Inferior parietal cortex (tissue), 1 donor: ENCODE data around the gene VGLL1.
A peak's percentile ranks its signal among the peaks of the same experiment; 100 is the strongest.

Experiments used
- DNase-seq: peaks from one replicate; pipeline ENCODE4 v3.0.0-alpha.2; 2016; ENCODE audit errors: extremely low spot score

VGLL1 gene

DNA sequence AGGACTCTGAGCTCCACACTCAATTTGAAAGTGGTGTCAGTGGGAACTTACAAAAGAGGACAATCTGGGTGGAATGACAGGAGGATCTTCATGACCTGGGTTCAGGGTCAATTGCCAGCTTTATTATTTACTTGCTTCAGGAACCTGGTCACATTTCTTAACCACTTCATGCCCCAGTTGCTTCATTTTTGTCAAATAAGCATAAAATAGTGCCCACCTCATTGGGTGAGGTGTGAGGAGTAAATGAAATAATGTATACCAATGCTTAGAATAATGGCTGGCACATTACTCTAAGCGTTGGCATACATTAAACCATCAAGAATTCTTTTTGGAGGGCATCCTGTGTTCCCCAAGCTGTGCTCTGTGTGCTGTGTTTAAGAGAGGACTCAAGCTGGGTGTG is 19.4 kb downstream of the VGLL1 start:
- no peak for DNase-seq

DNA sequence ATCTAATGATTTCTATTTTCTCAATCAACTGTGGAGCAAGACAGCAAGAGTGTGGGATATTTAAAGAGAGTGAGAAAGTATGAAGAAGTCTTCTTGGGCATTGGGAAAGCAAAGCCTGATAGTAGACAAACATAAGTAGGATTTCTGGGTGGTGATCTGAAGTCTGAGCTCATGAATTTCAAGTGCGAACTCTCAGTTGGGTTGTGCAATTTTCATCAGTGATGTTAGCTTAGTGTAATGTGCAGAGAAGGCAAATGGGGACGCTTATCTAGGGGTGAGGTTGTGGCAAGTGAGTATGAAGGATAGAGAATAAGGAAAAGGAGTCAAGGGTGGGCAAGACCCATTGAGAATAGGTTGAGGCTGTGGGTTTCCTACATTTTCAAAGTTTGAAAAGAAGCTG is 23.7 kb downstream of the VGLL1 start:
- DNase-seq, result no peak

DNA sequence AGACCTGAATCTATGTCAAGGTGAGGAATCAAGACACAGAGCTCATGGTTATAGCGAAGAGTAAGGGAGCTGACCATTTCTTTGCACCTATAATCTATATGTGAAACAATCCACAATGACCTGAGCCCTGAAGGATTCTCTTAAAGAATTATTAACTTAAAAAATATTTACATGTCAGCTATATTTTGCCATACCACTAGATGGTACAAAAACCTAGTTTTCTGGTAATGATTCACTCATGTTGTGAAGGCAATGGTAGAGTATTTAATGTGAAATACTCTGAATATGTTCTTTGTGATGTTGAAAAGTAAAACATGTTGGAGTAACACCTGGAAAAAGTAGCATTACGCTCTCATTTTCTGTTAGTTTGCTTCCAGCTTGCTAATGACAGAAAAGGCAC is 40.0 kb downstream of the VGLL1 start:
- DNase-seq, result no peak

DNA sequence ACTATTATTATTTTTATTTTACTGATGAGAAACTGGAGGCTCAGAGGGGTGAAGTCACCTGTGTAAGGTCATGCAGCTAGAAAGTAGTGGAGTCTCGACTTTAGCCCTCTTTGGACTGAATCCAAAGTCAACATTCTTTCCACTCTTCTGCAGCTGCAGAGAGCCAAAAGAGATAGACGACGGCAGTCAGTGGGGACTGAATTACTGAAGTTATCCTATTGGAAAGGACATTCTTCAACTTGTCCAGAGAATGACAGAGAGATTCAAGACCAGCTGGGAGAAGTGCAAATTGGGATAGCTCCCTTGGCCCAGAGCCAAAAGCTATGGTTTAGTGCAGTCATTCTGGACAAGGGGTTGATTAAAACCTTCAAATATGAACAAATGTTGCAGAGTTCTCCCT is 42.5 kb downstream of the VGLL1 start:
- DNase-seq, result no peak

DNA sequence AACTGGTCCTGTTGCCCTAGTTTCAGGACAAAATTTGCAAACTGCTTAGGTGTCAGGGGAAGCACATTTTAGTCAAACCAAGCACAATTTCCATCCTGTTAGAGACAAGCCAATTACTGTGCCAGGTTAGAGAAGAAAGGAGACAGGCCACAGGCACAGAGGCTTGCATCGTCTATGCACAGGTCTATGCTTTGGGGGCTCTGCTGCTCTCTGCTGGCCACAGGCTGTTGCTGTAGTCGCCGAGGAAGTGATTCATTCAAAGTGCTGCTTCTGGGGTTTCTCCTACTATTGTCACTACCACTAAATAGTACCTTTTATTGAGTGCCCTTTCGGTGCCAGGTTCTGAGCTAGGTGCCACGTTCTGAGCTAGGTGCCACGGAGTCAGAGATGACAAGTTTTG is 45.5 kb downstream of the VGLL1 start:
- DNase-seq, result peak; percentile 47

DNA sequence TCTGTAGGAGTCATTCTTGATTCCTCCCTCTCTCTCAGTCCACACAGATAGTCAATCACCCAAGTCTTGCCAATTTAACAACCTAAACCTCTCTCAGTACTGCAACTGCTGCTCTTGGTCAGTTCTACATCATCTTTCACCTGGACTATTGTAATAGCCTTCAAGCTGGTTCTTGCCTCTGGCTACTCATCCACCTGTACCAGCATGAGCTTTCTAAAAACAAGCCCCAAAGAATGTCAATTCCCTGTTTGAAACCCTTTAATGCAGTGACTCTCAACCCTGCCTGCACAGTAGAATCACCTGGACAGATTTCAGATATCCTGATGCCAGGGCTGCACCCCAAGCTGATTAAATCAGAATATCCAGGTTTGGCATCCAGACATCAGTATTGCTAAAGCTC is 48.3 kb downstream of the VGLL1 start:
- DNase-seq, result no peak

DNA sequence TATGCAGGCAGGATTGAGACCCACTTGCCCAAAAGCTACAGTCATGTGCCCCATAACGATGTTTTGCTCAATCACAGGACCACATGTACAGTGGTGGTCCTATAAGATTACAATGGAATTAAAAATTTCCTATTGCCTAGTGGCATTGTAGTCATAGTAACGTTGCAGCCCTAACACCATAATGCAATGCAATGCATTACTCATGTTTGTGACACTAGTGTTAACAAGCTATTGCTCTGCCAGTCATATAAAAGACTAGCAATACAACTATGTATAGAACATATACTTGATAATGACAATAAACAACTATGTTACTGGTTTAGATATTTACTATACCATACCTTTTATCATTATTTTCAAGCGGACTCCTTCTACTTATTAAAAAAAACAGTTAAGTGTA is 50.6 kb downstream of the VGLL1 start:
- no peak for DNase-seq

DNA sequence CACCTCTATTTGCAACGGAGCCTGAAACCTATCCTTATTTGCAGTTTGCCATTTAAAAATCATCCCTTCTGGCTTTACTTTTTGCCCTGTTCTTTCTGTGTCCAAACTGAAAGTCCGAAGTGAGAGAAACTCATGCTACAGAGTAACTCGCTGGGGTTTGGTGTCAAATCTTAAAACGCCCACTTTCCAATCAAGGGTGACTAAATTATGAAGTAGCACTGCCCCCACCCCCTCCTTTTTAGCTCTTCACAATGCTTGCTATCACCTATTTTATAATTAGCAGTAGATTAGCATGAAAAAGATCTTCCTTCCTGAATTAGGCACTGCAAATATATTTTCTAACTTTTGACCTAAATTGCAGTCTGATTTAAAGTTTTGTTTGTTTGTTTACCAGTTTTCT is 52.5 kb downstream of the VGLL1 start:
- DNase-seq, result no peak

DNA sequence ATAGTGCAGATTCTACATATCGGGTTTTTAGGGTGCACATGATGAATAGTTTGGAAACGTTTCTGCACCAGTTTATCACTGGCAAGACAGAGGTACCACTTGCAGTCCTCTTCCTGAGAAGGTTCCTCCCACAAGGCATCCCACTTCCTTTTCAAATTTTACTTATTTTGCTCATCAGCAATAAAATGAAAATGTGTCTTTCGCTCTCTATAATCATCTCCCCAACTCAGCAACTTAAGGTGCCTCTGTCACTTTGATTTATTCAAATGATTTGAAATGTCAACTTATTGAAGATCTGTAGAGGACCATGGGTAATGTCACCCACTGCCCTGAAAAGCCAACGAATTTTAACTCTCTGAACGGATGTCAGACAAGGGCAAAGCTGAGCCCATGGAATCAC is 53.2 kb downstream of the VGLL1 start:
- no peak for DNase-seq

DNA sequence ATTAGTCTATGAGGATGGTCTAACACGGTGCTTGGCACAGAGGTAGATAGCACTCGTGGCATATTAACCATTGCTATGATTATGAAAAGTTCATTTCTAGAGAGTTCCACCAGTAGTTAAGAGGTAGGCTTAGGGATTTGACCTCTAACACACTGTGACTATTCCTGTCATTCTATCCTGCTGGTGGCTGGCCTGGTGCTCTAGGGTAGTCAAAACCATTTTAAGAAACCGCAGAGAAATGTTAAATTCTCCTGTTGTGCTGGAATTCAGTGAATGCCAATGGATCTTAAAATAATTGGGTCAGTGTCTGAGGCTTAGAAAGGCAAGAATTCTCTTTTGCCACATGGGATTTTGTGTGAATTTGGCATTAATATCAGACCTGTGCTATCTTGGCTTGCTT is 53.9 kb downstream of the VGLL1 start:
- no peak for DNase-seq

DNA sequence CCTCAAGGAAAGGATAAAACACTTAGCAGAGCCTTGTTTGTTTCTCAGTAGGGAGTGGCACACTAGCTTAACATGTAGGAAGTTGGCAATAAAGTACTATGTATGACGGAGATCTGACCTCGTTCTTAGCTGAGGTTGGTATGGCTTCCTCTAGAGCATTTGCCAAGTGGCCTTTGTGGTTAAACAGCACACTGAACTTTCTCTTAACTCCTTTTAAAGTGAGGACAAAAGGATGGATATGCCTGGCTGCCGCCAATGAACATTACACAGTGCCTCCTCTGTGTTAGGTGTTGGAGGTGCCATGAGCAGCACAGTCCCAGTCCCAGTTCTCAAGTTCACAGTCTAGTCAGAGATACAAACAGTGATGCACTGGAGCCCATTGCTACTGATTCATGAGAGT is 54.4 kb downstream of the VGLL1 start:
- no peak for DNase-seq

DNA sequence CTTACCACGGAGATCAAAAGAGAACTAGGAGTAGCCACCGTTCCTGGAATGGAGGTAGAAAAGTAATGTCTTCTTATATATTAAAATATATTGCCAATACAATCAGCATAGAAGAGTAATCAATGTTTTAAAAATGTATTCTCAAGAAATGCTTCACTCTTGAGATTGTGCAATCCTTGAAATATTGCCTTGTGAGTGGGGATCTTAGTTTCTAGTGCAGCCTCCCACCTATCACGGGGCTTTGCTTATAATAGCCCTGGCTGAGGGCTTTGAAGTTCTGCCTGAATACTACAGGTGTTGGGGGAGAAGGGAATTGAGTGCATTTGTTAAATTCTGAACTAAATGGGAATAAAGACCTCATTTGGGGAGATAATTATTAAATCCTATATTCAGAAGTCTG is 55.5 kb downstream of the VGLL1 start:
- no peak for DNase-seq

DNA sequence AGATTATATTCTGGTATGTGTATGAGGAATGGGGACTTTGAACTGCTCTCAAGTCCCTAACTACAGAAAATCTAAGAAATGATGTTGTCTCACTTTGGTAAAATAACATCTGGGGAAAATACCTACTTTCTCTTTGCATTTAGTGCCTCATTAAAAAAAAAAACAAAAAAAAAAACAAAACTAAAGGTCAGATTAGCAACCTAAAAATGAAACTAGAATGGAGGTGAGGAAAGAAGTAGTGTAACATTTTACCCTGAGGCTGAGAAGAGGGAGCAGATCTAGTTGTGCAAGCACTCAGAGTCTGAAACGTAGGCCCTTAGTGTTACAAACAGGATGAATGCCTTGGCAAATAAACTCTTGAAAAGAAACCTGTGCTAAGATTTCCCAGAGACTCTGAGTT is 56.0 kb downstream of the VGLL1 start:
- no peak for DNase-seq

DNA sequence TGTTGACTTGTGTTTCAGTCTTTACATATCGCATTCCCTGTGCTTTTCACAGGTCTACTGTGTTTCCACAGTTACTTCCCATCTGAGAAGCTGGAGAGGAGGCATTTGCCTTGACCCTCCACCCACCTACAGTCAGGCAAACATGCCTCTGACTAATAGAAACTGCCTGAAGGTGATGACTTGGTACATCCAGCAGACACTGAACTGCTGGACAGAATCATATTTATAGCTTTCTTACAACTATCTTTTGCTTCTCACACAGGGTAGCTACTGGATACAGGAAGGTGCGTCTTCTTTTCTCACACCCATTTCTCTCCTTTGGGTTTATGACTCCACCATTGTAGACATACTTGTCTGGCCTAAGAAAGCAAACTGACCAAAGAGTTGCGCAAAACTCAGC is 58.0 kb downstream of the VGLL1 start:
- DNase-seq, result no peak

DNA sequence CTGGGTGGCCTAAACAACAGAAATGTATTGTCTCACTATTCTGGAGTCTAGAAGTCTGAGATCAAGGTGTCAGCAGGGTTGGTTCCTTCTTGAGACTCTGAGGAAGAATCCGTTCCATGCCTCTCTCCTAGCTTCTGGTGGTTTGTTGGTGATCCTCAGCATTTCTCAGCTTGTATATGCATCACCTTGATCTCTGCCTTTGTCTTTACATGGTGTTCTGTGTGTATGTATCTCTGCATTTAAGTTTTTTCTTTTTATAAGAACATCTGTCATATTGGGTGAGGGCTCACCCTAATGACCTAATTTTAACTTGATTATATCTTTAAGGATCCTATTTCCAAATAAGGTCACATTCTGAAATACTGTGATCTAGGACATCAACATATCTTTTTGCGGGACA is 65.3 kb downstream of the VGLL1 start:
- no peak for DNase-seq

DNA sequence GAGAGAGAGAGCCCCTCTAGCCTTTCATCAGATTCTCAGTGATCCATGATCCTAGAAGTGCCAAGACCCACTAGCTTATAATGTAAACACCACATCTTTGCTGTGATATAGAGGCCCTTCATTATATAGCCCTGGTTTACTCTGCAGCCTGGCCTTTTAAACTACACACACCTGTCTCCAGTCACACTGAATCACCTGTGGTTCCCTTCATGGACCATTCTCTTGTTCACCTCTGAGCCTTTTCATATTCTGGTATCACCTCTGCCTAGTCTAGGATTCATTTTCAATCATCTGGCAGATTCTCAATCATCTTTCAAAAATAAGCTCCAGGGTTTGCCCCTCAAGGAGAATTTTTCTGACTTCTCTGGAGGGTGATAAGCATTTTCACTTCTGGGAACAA is 65.9 kb downstream of the VGLL1 start:
- DNase-seq, result no peak

DNA sequence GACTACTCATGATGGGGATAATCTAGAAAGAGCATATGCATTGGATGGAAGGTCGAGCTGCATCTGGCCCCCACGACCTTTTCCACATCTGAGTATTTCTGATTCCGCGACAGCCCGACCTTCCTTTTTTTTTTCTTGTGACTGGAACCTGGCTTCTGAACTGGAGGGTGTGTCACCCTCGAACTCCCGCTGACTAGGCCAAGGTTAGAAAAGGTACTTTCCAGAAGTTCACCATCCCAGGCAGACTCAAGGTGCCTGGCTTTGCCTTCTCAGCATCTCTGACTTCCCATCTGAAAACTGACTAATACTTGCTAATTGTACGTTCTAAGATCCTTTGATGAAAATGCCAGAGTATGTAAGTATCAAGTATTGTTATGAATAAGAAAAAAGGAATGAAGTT is 66.6 kb downstream of the VGLL1 start:
- DNase-seq, result no peak

DNA sequence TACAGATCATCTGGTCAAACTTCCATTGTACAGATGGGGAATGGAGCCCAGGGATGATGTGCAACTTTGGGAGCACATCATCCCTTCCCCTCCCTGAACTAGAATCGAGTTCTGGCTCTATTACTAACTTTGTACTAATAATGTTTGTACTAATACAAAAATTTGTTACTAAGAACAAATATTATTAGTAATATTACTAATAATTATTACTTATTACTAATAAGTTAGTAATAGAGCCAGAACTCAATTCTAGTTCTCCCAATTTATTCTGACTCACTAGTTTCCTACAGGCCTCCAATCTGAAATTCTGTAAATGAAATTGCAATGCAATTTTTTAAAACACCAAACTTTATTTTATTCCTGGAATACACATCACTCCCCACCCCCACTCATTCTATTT is 68.0 kb downstream of the VGLL1 start:
- no peak for DNase-seq
